GM12875 (cell line): ENCODE results near the gene TWIST1.

Experiments
- H3K4me3 ChIP-seq: one replicate; pipeline ENCODE4 v1.5.1; 2011; ENCODE audit warnings: low read depth, low read length, control low read depth
- TF ChIP-seq, protein P1 (sequence below): IDR thresholded peaks from 2 replicates; pipeline ENCODE4 v1.5.1; 2011; ENCODE audit warnings: low read depth, mild to moderate bottlenecking, control low read depth, inconsistent platforms, low read length, moderate library complexity, borderline replicate concordance; ENCODE audit not compliant: insufficient read depth

The TWIST1 gene

DNA sequence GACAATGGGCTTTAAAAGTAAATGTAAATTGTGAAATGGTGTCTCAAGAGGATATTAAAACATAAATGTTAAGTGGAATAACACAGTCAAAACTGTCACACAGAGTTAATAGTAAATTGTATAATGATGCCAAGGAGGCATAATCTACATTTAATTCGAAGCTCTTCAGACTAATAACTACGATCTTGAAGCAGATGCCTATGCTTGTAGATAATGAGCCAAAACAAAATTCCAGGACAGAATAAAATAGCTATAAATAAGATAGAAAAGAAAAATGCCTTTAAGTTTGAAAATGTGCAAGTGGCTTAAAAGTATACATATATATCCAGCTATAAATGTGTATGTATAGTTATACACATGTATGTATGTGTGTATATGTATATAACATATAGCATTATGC is 17.5 kb downstream of the TWIST1 start:
- TF ChIP-seq, protein P1, sequence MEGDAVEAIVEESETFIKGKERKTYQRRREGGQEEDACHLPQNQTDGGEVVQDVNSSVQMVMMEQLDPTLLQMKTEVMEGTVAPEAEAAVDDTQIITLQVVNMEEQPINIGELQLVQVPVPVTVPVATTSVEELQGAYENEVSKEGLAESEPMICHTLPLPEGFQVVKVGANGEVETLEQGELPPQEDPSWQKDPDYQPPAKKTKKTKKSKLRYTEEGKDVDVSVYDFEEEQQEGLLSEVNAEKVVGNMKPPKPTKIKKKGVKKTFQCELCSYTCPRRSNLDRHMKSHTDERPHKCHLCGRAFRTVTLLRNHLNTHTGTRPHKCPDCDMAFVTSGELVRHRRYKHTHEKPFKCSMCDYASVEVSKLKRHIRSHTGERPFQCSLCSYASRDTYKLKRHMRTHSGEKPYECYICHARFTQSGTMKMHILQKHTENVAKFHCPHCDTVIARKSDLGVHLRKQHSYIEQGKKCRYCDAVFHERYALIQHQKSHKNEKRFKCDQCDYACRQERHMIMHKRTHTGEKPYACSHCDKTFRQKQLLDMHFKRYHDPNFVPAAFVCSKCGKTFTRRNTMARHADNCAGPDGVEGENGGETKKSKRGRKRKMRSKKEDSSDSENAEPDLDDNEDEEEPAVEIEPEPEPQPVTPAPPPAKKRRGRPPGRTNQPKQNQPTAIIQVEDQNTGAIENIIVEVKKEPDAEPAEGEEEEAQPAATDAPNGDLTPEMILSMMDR = no peak
- H3K4me3 ChIP-seq = no peak overlapping the region

DNA sequence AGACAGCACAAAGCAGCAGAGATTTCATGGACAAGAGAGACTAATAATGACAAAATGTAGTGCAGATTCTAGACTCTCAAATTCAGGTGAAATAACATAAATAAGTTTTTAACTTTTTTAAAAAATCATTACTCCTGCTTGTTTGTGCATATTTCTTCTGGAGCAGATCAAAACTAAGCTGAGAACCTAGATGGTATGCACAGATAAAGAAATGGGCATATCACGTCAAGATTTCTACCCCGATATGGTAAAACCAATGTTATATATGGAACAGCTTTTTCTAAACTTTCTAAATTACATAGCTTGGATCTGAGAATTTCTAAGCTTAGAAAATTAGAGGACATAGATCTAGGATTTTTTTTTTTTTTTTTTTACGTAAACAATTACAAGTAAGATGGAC is 18.2 kb downstream of the TWIST1 start:
- TF ChIP-seq, protein P1 = no peak
- no peak overlapping the region for H3K4me3 ChIP-seq

DNA sequence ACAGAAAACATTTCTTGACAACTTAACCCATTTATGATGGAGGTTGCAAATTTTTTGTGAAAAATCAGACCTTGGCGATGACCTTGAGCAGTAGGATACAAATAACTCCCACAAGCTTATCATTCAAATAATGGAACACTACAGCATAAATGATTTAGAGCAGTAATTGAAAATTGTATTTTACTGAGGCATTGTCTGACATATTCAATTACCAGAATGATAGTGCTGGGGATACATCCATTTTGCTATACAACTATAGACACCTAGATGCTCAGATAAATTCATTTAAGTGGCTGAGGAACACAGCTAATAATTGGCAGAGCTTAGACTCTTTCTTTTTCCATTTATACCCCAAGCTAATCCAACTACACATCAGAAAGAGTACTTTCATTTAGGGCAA is 18.9 kb downstream of the TWIST1 start:
- H3K4me3 ChIP-seq = no peak overlapping the region
- TF ChIP-seq, protein P1 = no peak

DNA sequence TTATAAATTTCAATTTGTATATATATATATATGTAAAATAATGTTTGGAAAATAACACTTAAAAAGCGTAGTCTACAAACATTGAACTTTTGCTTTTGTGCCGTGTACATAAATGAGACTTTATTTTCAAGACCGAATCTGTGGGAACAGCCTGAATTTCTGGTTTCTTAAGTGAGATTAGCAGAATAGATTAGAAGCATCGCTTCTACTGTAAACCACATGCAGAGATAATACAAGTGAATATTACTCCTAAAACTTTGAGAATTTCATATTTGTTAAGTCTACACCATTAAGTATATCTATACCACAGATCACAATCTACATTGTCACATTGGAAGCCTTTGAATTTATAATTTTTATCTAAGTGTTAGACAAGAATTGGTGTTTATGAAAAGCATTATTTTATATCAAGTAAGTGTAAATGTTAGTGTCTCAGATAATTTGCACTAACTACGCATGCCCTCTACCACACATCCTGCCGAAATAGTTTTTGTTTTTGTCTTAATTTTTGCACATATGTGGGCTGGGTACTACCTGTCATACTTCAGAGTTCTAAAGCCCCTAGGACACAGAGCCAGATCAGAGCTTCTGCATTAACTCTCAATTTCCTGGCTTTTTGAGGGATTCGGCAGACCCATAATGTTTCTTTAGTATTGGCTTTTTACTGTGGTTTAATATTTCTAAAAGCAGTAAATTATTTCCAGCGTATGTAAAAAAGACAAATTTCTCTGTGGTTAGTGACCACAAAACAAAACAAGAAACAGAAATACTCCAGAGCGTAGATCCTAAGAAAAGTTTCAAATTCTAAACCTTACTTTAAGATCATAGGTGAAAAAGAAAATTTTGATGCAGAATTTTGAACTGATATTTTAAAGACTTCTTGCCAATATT is 20.0 kb downstream of the TWIST1 start:
- H3K4me3 ChIP-seq = no peak overlapping the region

DNA sequence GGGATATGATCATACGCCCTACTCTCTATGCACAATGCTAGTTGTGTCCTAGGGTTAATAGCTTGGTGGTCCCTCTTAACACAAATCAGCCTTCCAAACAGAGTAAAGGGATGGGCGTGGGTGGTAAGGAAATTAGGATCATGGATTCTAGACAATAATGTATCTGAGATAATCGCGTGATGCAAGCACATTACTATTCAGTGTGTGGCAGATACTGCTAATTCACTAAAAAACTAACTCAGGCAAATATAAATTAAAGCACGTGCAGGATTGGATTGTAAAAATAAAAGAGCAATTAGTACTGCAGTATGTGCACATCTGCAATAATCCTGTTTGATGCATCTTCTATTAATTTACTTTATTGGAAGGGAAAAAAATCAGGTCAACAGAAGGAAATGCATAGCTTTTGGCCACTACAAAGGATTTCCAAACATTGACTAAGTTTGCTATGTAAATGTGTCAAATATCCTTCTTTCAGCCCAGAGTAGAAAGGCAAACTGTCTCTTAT is 22.0 kb downstream of the TWIST1 start:
- H3K4me3 ChIP-seq = no peak overlapping the region
- TF ChIP-seq, protein P1 = no peak

More for the DNA sequence above, 20.0 kb downstream of the TWIST1 start:
- TF ChIP-seq, protein P1 = no peak

DNA sequence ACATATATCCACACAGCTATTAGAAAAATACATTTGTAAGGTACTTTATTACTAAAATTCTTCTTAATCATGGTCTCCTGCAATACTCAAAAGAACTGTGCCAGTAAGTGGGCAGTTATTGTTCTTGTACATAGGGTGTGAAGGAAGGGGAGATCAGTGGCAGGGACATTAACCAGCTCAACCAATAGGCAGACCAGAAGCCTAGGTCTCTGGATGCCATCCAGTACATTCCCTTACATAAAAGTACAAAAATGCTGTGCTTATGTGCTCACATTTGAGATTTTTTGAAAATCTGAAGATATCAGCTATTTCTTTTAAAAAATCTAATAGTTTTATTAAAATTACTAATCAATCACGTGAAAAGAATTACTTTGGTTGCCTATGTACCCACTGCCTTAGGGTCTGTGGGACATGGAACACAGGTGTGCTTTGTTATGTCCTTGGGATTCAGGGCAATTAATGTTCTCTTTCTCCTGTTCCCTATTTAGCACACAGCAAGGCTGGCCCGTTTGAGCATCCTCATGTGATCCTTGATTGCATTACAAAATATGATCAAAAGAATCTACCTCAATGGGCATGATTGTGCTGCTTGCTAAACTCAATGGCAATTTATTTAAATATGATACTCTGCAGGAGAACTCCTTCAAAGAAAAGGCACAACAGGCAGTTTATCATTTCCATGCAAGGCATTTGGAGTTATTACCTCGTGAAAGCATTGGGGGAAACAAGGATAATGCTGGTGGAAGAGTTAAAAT is 22.7 kb downstream of the TWIST1 start:
- no peak overlapping the region for H3K4me3 ChIP-seq
- TF ChIP-seq, protein P1 = no peak
